ENCODE results near the gene MAP4K3.

Gene MAP4K3

GRCh38 chr2:39227628-39228412 is 209.3 kb downstream of the MAP4K3 start:
- no peaks in the 10 kb centered on the region for H3K36me3 ChIP-seq (ENCODE audit: control insufficient read depth, insufficient read depth, low read length)
- DNase-seq (ENCODE audit: extremely low read depth, insufficient read length) = peak; percentile 46
- H3K27me3 ChIP-seq (replicated peaks; ENCODE audit: control insufficient read depth, insufficient read depth, low read length) = no peaks in the 10 kb centered on the region
- TF ChIP-seq CTCF (IDR thresholded peaks at IDR 0.05; ENCODE audit: insufficient read depth, low read length, poor library complexity, severe bottlenecking) = peak; percentile 90
- H3K4me3 ChIP-seq (replicated peaks; ENCODE audit: low read depth, low read length) = no peak overlapping the region

GRCh38 chr2:39225567-39225966 is 211.5 kb downstream of the MAP4K3 start:
- Histone ChIP-seq H3K27me3 (replicated peaks; ENCODE audit: control insufficient read depth, insufficient read depth, low read length) (no peaks in the 10 kb centered on the region), H3K4me3 (replicated peaks; ENCODE audit: low read depth, low read length) (no peak overlapping the region), H3K36me3 (ENCODE audit: control insufficient read depth, insufficient read depth, low read length) (no peaks in the 10 kb centered on the region)
- TF ChIP-seq CTCF (IDR thresholded peaks at IDR 0.05; ENCODE audit: insufficient read depth, low read length, poor library complexity, severe bottlenecking) = no peak
- DNase-seq (ENCODE audit: extremely low read depth, insufficient read length) = no peak

- no peak for TF ChIP-seq CTCF (IDR thresholded peaks at IDR 0.05; ENCODE audit: insufficient read depth, low read length, poor library complexity, severe bottlenecking)
- H3K4me3 ChIP-seq (replicated peaks; ENCODE audit: low read depth, low read length) = no peak overlapping the region
- no peaks in the 10 kb centered on the region for H3K27me3 ChIP-seq (replicated peaks; ENCODE audit: control insufficient read depth, insufficient read depth, low read length)
- H3K36me3 ChIP-seq (ENCODE audit: control insufficient read depth, insufficient read depth, low read length) = no peaks in the 10 kb centered on the region
- DNase-seq (ENCODE audit: extremely low read depth, insufficient read length) = no peak
These were observed 213.2 kb downstream of the MAP4K3 start for GRCh38 chr2:39223909-39224308.

GRCh38 chr2:39221459-39221858 is 215.6 kb downstream of the MAP4K3 start:
- DNase-seq (ENCODE audit: extremely low read depth, insufficient read length) = no peak
- Histone ChIP-seq H3K4me3 (replicated peaks; ENCODE audit: low read depth, low read length) (no peak overlapping the region), H3K27me3 (replicated peaks; ENCODE audit: control insufficient read depth, insufficient read depth, low read length) (no peaks in the 10 kb centered on the region), H3K36me3 (ENCODE audit: control insufficient read depth, insufficient read depth, low read length) (no peaks in the 10 kb centered on the region)
- TF ChIP-seq CTCF (IDR thresholded peaks at IDR 0.05; ENCODE audit: insufficient read depth, low read length, poor library complexity, severe bottlenecking) = no peak

GRCh38 chr2:39220136-39220535 is 216.9 kb downstream of the MAP4K3 start:
- TF ChIP-seq CTCF (IDR thresholded peaks at IDR 0.05; ENCODE audit: insufficient read depth, low read length, poor library complexity, severe bottlenecking) = no peak
- H3K36me3 ChIP-seq (ENCODE audit: control insufficient read depth, insufficient read depth, low read length) = no peaks in the 10 kb centered on the region
- DNase-seq (ENCODE audit: extremely low read depth, insufficient read length) = no peak
- no peak overlapping the region for H3K4me3 ChIP-seq (replicated peaks; ENCODE audit: low read depth, low read length)
- no peaks in the 10 kb centered on the region for H3K27me3 ChIP-seq (replicated peaks; ENCODE audit: control insufficient read depth, insufficient read depth, low read length)
